NCI-H2227 (cell line): Measurements from ENCODE around the gene ATRN.

Experiments used
- DNase-seq: peaks from one replicate; lab custom pipeline; 2025; ENCODE audit not compliant: unreplicated experiment; lab: John Stamatoyannopoulos, UW

ATRN gene

GRCh38 chr20:3621111-3621510 is 150.3 kb downstream of the ATRN start:
- no peak for DNase-seq

DNA sequence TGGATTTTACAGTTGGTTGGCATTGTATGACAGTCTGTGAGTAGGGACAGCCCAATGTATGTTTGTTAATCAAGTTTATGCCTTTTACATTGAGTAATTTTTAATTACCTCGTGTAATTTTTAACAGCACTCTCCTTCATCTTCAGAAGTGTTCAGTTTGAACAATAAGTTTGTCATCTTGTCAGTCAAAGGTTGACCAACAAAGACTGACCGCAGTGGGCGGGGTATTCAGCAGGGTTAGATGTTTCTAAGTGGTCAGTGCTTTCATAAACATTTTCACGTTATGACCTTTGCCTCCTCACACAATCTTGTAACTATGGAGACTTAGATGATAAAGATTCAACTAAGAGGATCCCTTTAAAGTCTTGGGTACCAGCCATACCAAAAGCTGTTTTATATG is 151.6 kb downstream of the ATRN start:
- DNase-seq: no peak

DNA sequence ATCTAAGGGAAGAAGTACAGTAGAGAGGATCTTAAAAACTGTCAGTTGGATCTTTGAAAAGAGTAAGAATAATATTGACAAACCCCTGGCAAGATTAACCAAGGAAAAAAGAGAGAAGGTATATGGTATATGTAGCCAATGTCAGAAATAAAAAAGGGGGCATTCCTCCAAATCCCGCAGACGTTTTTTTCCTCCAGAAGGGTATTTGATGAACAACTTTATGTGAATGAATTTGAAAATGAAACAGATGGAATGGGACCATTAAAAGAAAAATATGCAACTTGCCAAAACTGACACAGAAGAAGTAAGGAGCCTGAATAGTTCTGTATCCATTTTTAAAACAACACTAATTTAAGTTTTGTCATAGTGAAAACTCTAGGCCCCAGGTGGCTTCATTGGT is 156.7 kb downstream of the ATRN start:
- DNase-seq: no peak

DNA sequence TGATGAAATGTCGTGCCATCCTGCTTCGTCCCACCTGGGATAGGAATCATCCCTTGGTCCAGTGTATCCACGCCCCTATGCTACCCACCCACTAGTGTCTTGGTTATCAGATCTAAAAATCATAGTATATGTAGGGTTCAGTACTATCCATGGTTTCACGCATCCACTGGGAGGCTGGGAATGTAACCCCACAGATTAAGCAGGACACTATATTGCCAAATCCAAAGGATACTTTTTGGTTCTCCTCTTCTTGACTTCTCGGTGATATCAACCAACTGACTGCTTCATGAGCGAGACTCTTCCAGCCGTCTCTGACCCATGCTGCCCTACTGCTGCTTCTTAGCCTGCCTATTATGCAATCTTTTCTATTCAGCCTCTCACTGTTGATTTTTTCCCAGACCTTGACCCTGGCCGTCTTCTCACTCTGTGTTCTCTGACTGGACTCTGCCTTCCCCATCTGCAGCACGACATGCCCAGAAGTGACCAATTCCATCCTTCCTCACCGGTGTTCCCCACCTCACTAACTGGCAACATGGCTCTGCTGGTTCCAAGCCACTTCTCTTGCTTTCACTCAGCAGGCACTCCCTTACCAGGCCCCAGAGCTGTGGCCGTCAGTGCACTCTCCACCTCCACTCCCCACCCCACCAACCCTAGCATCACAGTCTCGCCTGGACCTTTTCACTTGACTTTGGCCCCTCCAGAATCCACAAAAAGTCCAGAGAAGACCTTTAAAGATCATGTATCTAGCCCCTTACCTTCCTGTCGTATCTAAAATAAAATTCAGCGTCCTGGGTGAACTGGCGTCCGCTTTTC is 157.9 kb downstream of the ATRN start:
- no peak for DNase-seq

GRCh38 chr20:3629893-3630292 is 159.1 kb downstream of the ATRN start:
- DNase-seq: no peak

DNA sequence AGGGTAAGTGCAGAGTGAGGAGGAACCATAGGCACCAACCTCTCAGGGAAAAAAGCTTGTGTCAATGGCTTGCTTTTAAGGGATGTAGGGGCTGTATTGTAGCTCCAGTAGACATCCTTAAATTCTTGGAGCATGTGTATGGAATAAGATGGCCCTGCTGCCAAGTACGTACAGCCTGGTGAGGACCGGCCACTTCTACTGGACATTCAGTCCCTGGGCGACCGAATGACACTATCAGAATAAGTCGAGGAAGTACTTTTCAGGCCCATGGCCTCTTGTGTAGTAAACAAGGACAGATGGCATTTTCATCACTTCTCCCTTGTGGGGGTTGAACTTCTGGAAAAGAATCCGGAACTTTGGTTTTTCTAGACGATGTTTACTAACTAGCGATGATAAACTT is 159.6 kb downstream of the ATRN start:
- DNase-seq: no peak

- no peak for DNase-seq
Observed at GRCh38 chr20:3631534-3631933, 160.7 kb downstream of the ATRN start.

GRCh38 chr20:3632311-3633004 is 161.6 kb downstream of the ATRN start:
- no peak for DNase-seq

DNA sequence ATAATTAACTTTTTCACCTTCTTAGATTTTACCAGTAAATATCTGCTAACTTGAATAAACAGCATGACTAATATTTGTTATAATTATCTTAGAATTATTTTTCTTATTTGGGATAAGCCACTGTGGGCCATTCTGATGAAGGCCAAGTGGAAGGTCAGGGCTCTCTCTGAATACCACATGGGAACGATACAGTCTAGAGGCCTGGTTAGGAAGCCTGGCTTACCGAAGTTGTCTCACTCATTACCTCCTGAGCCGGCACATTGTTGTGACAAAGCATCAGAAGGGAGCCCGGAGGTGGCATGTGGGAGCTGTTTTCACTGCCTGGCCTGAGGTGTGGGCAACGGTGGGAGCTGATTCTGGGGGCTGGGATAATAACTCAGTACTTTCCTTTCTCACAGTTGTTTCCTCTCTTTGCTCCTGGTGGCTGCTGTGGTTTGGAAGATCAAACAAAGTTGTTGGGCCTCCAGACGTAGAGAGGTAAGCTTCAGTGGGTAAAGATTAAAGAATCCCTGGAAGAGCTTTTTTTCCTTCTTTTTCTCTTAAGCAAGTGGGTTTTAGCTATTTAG is 163.2 kb downstream of the ATRN start:
- DNase-seq: no peak

- no peak for DNase-seq
Observed at GRCh38 chr20:3635346-3635745, 164.5 kb downstream of the ATRN start.

GRCh38 chr20:3640259-3640658 is 169.4 kb downstream of the ATRN start:
- no peak for DNase-seq

- DNase-seq: no peak
Observed at GRCh38 chr20:3645309-3646066, 174.7 kb downstream of the ATRN start.

DNA sequence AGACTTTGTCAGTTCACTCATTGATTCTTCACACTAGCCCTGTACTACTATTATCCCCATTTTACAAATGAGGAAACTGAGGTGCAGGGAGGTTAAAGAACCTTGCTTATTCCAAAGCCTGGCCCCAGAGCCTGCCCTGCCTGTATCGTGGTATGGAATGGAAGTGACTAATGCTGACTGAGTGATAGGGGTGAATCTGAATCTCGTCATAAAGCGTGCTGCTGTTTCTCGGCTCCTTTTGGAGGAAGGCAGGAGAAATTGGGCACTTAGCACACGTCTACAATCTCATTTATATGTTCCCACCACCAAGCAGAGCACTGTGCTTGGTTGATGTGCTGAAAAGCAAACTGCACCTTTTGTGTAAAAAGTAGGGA is 175.2 kb downstream of the ATRN start:
- no peak for DNase-seq

DNA sequence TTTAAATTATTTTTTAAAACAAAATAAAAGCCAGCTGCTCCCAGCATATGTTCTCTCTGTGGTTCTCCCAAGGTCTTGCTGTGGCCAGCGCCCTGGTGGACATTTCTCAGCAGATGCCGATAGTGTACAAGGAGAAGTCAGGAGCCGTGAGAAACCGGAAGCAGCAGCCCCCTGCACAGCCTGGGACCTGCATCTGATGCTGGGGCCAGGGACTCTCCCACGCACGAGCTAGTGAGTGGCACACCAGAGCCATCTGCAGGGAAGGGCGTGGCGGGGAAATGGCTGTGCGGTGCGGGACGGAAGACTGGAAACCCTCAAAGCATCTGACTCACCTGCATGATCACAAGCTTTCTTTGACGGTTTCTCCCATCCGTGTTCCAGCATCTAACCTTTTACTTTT is 175.8 kb downstream of the ATRN start:
- DNase-seq: no peak

DNA sequence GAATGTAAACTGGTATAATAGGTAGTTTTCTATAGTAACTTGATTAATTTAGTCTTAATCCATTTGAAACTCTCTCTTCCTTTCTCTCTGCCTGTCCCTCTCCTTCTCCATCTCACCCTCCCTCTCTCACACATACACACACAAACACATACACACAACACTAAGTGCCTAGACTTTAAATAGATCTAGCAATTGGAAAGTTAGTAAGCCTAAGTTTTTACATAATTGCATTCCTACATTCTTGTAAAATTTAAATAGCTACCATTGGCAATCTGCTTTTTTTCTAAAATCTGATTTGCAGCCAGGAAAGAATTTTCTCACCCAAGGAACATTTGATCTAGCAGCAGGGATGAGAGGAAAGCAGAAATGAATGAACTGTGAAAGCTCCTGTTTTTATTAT is 176.7 kb downstream of the ATRN start:
- DNase-seq: no peak

GRCh38 chr20:3648951-3649350 is 178.1 kb downstream of the ATRN start:
- DNase-seq: no peak

- no peak for DNase-seq
Observed at GRCh38 chr20:3651204-3651962, 180.6 kb downstream of the ATRN start.

GRCh38 chr20:3652221-3652620 is 181.4 kb downstream of the ATRN start:
- no peak for DNase-seq

GRCh38 chr20:3652676-3653596 is 182.1 kb downstream of the ATRN start:
- DNase-seq: no peak

DNA sequence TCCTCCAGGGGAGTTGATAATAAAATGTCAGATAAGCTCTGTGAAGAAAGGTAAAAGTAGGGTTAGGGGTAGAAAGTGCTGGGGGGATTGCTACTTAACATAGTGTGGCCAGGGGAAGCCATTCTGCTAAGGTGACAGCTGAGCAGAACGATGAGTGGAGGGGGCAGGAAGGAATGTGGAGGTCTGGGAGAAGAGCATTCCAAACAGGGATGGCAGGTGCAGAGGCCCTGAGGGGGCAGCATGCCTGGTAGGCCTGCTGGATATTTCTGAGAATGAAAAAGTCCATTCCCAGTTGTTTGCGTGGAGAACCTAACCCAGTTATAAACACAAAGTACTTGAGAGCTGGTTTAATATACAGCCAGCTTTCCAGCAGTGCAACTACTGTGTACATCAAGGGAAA is 183.1 kb downstream of the ATRN start:
- no peak for DNase-seq
